Measurements from ENCODE around the gene MAGEH1.
A peak's percentile ranks its signal among the peaks of the same experiment; 100 is the strongest.
"Not testable (repeated sequence)": the region's sequence is repeated elsewhere in the genome, so short reads cannot be mapped to it uniquely, and the experiment has no call there.

The MAGEH1 gene

GRCh38 chrX:55451990-55452832 is at the start of gene MAGEH1:
TSS of gene MAGEH1 (plus strand) at chrX:55452127. CDS start at chrX:55452375, 248 bp downstream.
- no peaks in the 10 kb centered on the region for H3K27me3 ChIP-seq (replicated peaks; ENCODE audit: control insufficient read depth, insufficient read depth, low read length)
- peak within 1 kb of the TSS; percentile 76 for H3K4me3 ChIP-seq (replicated peaks; ENCODE audit: low read depth, low read length)
- no peak for TF ChIP-seq CTCF (IDR thresholded peaks at IDR 0.05; ENCODE audit: insufficient read depth, low read length, poor library complexity, severe bottlenecking)
- DNase-seq (ENCODE audit: extremely low read depth, insufficient read length) = peak; percentile 78
- H3K36me3 ChIP-seq (ENCODE audit: control insufficient read depth, insufficient read depth, low read length) = no peaks in the 10 kb centered on the region

GRCh38 chrX:55427079-55427478 is 24.8 kb upstream of the MAGEH1 start:
- DNase-seq (ENCODE audit: extremely low read depth, insufficient read length); H3K4me3 ChIP-seq (replicated peaks; ENCODE audit: low read depth, low read length); H3K36me3 ChIP-seq (ENCODE audit: control insufficient read depth, insufficient read depth, low read length); H3K27me3 ChIP-seq (replicated peaks; ENCODE audit: control insufficient read depth, insufficient read depth, low read length): not testable (repeated sequence)

DNA sequence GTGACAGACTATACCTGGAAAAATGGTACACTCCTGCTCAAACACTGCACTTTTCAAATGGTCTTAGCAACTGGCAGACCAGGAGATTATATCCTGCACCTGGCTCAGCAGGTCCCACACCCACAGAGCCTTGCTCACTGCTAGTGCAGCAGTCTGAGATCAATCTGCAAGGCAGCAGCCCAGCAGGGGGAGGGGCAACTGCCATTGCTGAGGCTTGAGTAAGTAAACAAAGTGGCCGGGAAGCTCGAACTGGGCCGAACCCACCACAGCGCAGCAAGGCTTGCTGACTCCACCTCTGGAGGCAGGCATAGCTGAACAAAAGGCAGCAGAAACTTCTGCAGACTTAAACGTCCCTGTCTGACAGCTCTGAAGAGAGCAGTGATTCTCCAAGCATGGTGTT is 8.5 kb upstream of the MAGEH1 start:
- not testable (repeated sequence) for H3K36me3 ChIP-seq (ENCODE audit: control insufficient read depth, insufficient read depth, low read length); DNase-seq (ENCODE audit: extremely low read depth, insufficient read length); H3K27me3 ChIP-seq (replicated peaks; ENCODE audit: control insufficient read depth, insufficient read depth, low read length); H3K4me3 ChIP-seq (replicated peaks; ENCODE audit: low read depth, low read length)

- TF ChIP-seq CTCF (IDR thresholded peaks at IDR 0.05; ENCODE audit: insufficient read depth, low read length, poor library complexity, severe bottlenecking) = no peak
- Histone ChIP-seq H3K4me3 (replicated peaks; ENCODE audit: low read depth, low read length) (no peak overlapping the region), H3K27me3 (replicated peaks; ENCODE audit: control insufficient read depth, insufficient read depth, low read length) (no peaks in the 10 kb centered on the region), H3K36me3 (ENCODE audit: control insufficient read depth, insufficient read depth, low read length) (no peaks in the 10 kb centered on the region)
- no peak for DNase-seq (ENCODE audit: extremely low read depth, insufficient read length)
Observed at GRCh38 chrX:55450259-55450658, 1.7 kb upstream of the MAGEH1 start.

DNA sequence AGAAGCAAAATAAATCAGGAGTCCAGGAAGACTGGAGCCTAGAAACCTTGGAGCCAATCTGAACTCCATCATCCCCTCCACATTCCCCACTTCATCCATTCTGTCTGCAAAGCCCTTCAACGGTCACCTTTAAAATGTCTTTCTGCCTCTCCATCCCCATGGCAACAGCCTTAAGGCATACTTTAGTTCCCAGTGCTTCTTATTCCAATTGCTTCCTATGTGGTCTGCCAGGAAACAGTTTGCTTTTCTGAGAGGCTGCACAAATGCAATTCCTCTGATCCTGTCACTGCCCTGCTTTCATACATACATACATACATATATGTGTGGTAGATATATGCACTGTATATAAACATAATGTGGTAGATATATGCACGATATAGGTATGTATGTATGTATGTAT is 786 bp upstream of the MAGEH1 start:
- DNase-seq (ENCODE audit: extremely low read depth, insufficient read length) = no peak
- H3K36me3 ChIP-seq (ENCODE audit: control insufficient read depth, insufficient read depth, low read length) = no peaks in the 10 kb centered on the region
- TF ChIP-seq CTCF (IDR thresholded peaks at IDR 0.05; ENCODE audit: insufficient read depth, low read length, poor library complexity, severe bottlenecking) = no peak
- H3K27me3 ChIP-seq (replicated peaks; ENCODE audit: control insufficient read depth, insufficient read depth, low read length) = no peaks in the 10 kb centered on the region
- peak overlapping the region; percentile 76; the same call in 1 of the 2 replicates for H3K4me3 ChIP-seq (replicated peaks; ENCODE audit: low read depth, low read length)

DNA sequence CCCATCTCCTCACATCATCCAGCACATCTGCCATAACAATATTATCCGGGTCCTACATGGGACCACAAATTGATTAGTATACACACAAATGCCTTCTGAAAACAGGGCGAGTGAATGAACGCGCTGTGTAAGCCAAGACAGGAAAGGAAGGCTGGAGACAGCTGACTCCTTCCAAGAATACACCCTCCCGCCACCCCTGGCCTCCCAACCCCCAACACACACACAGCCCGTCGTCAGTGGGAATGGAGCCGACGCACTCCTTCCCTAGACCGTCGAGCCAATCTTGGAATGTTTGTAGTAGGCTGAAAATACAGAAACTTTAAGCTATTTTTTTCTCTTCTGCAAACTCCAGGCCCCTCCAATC is 319 bp upstream of the MAGEH1 start:
- H3K4me3 ChIP-seq (replicated peaks; ENCODE audit: low read depth, low read length) = peak overlapping the region; percentile 76
- DNase-seq (ENCODE audit: extremely low read depth, insufficient read length) = no peak
- TF ChIP-seq CTCF (IDR thresholded peaks at IDR 0.05; ENCODE audit: insufficient read depth, low read length, poor library complexity, severe bottlenecking) = no peak
- H3K27me3 ChIP-seq (replicated peaks; ENCODE audit: control insufficient read depth, insufficient read depth, low read length) = no peaks in the 10 kb centered on the region
- no peaks in the 10 kb centered on the region for H3K36me3 ChIP-seq (ENCODE audit: control insufficient read depth, insufficient read depth, low read length)

DNA sequence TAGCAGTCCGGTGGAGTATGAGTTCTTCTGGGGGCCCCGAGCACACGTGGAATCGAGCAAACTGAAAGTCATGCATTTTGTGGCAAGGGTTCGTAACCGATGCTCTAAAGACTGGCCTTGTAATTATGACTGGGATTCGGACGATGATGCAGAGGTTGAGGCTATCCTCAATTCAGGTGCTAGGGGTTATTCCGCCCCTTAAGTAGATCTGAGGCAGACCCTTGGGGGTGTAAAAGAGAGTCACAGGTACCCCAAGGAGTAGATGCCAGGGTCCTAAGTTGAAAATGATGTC is 852 bp downstream of the MAGEH1 start:
- peak; percentile 1 for DNase-seq (ENCODE audit: extremely low read depth, insufficient read length)
- Histone ChIP-seq H3K4me3 (replicated peaks; ENCODE audit: low read depth, low read length) (peak overlapping the region; percentile 76), H3K27me3 (replicated peaks; ENCODE audit: control insufficient read depth, insufficient read depth, low read length) (no peaks in the 10 kb centered on the region), H3K36me3 (ENCODE audit: control insufficient read depth, insufficient read depth, low read length) (no peaks in the 10 kb centered on the region)
- no peak for TF ChIP-seq CTCF (IDR thresholded peaks at IDR 0.05; ENCODE audit: insufficient read depth, low read length, poor library complexity, severe bottlenecking)

DNA sequence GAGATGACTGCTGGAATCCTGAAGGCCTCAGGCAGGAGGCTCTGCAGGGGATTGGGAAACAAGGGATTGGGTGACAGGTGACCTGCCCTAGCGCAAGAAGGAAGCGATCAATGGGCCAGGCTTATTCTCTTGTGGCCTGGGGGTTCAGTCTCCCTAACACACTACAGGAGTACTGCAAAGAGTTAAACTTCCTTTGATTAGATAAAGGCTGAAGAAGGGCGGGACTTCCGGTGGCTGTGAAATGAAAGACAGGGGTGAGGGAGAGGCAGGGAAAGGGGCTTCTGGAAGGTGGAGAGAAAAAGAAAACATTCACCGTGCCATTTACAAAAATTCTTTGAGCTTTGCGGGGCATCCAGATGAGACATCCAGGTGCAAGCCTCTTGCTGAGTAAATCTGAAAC is 3.8 kb downstream of the MAGEH1 start:
- H3K27me3 ChIP-seq (replicated peaks; ENCODE audit: control insufficient read depth, insufficient read depth, low read length); H3K36me3 ChIP-seq (ENCODE audit: control insufficient read depth, insufficient read depth, low read length); DNase-seq (ENCODE audit: extremely low read depth, insufficient read length); H3K4me3 ChIP-seq (replicated peaks; ENCODE audit: low read depth, low read length): not testable (repeated sequence)

GRCh38 chrX:55459426-55459825 is 7.5 kb downstream of the MAGEH1 start:
- DNase-seq (ENCODE audit: extremely low read depth, insufficient read length); H3K4me3 ChIP-seq (replicated peaks; ENCODE audit: low read depth, low read length); H3K36me3 ChIP-seq (ENCODE audit: control insufficient read depth, insufficient read depth, low read length); H3K27me3 ChIP-seq (replicated peaks; ENCODE audit: control insufficient read depth, insufficient read depth, low read length): not testable (repeated sequence)

Data from GM06990 (cell line).